NOMO-1 (cell line): ENCODE results near the gene POMT1.

ENCODE experiments used
- DNase-seq, 2 experiments: peaks; one replicate each; lab custom pipeline; 2025; ENCODE audit not compliant: unreplicated experiment in 2 of 2; lab: John Stamatoyannopoulos, UW

The POMT1 gene

GRCh38 chr9:131476777-131477345 lies 25.9 kb upstream of the POMT1 start:
- no peak for DNase-seq

- DNase-seq: no peak
These were observed 25.4 kb upstream of the POMT1 start for GRCh38 chr9:131477367-131477766.

DNA sequence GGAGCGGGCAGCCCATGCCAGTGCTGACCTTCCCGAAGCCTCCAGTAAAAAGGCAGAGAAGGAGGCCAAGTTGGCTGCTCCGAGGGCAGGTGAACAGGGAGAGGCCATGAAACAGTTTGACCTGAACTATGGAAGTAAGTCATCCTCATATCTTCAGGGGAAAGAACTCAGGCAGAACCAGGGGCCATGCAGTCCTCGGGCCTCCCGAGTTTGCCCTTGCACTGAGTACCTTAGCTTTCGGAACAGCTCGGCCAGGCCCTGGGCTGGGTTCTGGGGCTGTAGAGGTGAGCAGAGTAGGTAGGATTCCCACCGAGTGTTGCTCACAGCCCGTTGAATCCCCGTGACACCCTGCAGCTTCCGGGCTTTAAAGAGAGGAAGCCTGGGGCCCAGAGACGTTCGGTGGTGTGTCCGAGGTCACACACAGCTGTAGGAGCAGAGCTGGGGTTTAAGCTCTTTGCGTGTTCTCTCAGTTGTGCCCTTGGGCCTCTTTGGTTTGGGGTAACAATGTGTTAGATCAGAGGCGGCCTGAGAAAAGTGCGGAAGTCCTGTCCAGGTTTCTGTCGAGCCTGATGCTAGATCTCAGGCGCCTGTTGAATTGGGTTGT lies 24.8 kb upstream of the POMT1 start:
- DNase-seq: no peak

GRCh38 chr9:131478421-131478868 lies 24.3 kb upstream of the POMT1 start:
- DNase-seq: no peak

DNA sequence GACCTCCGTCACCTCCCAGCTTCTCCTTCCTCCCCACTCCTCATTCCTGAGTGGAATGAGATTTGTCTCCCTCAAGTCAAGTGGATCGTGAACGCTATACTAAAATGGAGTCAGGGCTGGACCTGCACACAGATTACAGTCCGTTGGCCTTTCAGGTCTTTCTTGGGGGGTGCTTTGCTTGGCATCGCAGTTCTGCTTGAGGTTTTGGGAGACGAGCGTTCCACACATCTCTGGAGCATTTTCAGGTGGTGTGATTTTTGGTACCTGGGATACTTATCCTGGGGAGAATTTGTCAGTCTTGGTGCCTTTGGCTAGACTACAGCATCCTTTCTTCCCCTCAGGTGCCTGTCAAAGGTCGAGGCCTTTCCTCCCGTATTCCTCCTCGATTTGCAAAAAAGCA lies 23.8 kb upstream of the POMT1 start:
- no peak for DNase-seq

GRCh38 chr9:131480258-131480657 lies 22.5 kb upstream of the POMT1 start:
- no peak for DNase-seq

DNA sequence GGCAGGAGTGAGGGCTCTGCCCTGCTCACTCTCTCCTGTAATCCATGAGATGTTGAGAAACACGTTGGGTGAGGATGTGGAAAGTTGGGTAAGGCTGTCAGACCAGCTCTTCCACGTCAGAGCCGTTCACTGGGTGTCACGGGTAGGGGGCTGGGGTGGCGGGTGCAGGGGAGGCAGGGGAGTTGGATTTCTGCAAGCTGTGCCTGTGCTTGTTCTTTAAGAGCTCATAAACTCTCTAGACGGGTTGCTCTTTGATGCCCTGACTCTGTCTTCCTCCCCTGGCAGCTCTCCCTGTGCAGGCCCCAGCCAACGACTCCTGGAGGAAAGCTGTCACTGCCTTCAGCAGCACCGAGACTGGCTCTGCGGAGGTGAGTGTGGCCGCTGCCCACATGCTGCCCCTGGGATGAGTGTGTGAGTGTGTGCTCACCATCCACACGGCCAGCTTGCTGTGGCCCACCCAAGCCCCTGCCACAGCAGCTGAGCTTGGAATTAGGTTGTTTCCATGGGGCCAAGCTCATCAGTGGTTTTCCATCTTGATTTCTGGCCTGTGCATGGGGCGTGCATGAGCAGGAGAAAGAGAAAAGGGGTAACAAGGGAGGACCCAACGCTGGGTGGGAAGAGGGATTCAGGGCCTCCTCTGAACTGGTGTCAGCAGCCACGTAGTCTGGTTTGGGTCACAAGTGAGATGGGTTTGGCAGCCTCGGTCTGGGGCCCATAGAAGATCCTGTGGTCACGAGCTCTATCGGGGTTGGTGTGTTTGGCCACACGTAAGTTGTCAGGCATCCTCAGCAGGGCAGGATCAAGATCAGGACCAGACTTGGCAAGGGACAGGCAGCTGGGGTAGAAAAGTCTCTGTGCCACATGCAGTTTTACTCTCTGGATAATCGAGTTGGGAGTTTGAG lies 21.0 kb upstream of the POMT1 start:
- DNase-seq: no peak

DNA sequence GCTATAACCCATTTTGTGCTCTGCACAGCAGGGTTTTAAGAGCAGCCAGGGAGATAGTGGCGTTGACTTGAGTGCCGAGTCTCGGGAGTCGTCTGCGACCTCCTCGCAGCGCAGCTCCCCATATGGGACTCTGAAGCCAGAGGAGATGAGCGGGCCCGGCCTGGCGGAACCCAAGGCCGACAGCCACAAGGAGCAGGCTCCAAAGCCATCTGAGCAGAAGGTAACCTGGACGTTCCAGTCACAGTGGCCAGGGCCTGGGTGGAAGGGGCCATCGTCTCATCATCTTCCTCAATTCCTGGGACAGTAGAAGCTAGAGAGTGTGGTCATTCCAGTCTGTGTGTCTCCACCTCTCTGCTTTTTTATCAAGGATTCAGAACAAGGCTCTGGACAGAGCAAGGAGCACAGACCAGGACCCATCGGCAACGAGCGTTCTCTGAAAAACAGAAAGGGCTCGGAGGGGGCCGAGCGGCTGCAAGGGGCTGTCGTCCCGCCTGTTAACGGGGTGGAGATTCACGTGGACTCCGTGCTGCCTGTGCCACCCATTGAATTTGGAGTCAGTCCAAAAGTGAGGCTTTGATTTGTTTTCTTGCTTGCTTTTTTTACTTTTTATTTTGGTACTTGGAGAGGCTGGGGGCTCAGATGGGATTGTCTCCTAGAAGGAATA lies 20.2 kb upstream of the POMT1 start:
- DNase-seq: no peak

DNA sequence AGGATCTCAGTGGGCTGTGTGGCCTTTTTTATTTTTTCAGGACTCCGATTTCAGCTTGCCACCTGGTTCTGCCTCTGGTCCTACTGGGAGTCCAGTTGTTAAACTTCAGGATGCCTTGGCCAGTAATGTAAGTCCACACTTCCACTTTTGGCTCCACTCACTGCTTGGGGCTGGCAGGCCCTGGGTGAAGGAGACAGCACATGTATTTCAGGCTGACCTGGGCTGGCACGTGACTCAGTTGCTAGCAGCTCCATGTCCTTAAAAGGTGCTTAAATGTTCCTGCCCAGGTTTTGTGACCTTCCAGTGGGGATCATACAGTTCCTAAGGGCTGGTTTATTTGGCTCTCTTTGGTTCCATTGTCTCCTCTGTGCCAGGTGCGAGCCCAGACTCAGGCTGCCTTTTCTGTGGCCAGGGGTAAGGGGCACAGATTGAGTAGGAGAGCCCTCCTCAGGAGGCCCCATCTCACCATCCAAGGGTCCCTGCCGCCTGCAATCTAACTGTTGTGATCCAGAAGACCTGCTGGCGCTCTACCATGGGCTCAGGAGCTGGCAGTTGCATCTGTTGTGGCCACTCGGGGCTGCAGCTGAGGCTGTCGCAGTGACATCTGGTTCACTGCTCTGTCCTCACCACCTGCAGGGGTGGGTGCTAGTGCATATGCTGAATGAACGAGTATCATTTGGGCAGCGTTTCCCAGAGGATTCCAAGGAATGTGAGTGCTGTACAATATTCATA lies 19.2 kb upstream of the POMT1 start:
- no peak for DNase-seq

DNA sequence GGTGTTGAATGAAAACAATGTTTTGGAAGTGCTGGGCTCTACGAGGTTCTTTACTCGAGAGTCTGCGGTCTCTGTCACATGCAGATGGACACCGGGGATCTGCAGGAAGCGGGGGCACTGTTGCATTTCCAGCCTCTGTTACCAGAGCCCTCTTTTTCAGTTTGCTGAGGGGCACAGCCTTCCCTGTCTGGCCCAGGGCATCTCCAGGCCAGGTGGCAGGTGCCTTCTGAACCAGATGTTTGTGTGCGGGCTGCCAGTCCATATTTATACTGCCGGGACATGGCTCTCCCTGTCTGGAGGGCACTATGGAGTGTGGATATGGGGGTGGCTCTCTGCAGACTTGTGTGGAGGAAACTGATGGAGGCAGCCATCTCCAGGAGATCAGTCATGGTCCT lies 18.7 kb upstream of the POMT1 start:
- DNase-seq: no peak

- no peak for DNase-seq
These were observed 18.0 kb upstream of the POMT1 start for GRCh38 chr9:131484560-131485185.

- no peak for DNase-seq
These were observed 17.5 kb upstream of the POMT1 start for GRCh38 chr9:131485206-131485605.

DNA sequence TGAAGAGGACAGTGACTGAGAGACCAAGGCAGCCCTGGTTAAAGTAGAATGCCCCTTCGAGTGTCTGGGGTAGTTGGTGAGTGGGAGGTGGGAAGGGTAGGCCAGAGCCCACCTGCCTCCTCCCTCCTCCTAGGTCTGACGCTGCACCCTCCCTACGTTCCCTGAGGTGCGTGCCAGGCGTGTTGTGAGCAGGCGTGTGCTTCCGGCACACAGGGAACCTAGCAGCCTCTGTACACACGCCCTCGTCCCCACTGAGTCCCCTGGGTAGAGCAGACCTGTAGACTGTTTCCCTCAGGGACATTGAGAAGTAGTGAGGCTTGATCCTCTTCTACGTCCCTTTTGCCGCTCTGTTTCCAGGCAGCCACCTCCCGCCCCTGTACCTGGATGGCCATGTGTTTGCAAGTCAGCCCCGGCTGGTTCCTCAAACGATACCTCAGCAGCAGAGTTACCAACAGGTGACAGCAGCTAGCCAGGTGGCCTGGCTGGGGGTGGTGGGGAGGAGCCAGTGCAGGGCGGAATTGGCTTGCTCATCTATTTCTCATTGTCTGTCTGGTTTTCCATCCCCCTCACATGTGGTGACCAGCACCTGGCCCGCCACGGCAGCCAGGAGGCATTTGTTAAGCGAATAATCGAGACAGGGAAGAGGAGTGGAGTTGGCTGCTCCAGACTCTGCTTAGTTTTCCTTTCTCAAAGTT lies 16.8 kb upstream of the POMT1 start:
- DNase-seq: no peak

- DNase-seq: no peak
These were observed 15.7 kb upstream of the POMT1 start for GRCh38 chr9:131487001-131487400.

GRCh38 chr9:131487621-131488031 lies 15.1 kb upstream of the POMT1 start:
- no peak for DNase-seq

- no peak for DNase-seq
These were observed 12.2 kb upstream of the POMT1 start for GRCh38 chr9:131490514-131490913.

DNA sequence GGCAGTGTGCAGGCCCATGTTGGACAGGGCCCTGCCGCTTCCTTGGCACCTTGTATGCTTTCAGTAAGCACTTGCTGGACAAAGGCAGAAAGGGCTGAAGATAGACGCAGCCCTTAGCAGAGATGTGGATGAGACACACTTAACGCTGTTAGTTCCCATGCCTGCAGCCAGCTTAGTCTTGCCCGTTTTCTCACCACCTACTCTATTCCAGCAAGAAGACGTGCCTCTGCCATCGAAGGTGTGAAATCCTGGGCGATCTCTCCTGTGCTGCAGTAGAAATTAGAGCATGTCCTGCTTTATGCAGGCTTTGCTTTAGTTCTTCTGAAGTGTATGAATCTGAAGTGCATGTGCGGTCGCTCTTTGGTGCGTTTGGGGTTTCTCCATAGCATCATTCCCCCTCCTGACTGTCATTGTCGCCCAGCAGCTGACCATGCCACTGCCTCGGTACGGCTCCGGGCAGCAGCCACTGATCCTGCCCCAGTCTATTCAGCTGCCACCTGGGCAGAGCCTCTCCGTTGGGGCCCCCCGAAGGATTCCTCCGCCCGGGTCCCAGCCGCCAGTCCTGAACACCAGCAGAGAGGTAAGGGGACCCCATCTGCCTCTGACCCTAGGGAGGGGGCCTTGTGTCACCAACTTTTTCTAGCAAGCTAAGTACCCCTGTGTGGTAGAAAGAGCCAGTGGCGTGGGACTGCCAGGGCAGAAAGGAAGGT lies 11.6 kb upstream of the POMT1 start:
- DNase-seq: no peak

- DNase-seq: no peak
These were observed 10.6 kb upstream of the POMT1 start for GRCh38 chr9:131492070-131492469.

DNA sequence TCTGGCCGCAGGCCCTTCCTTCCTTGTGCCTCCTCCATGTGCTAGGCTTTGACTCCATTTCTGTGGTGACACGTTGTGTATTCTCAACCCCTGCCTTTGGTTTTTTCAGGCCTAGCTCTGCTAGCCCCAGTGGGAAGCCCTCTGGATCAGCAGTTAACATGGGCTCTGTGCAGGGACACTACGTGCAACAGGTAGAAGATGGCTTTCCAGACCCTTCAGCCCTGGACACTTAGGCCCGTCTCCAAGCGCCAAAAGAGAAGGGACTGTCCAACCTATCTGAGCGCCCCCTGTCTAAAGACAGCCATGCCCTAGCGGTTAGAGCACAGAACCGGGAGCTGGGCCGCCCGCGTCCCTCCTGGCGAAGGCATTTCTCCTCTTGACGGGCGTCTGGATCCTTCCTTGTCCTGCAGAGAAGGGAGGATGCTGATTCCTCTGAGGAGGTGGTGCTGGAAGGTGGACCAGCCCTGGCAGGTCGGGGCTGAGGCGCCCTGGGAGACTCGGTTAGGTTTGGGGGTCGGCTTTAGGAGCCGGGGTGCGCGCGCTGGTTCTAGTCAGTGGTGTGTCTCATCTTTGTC lies 8.3 kb upstream of the POMT1 start:
- no peak for DNase-seq
